Measurements from ENCODE around the gene ACRBP. TPM values are rescaled to one million over a fixed set of nuclear protein-coding genes. Genes with fewer than 3 reads are reported as not detected.

ACRBP gene
- total RNA-seq, 1 donor from 2014 or later: 1.6 TPM

DNA sequence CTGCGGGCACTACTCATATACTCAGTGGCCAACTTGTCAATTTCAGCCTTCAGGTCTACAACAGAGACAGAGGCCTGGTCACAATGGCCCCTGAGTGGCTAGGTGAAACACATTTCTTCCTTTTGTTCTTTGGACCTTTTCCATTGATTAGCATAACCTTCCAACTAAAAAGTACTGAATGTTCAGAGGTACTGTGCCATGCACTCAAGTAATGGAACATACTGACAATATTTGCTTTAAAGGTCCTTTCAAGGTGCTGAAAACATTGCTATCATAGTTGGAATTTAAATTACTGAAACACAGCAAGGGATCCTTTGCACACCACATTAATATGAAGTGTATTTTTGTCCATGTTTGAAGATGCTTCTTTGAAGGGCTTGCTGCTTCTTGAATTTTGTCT lies 6.1 kb upstream of the ACRBP start:
- DNase-seq (ENCODE audit: low spot score): no peak
- intact Hi-C loops (cut with DNase I): no loop called here

DNA sequence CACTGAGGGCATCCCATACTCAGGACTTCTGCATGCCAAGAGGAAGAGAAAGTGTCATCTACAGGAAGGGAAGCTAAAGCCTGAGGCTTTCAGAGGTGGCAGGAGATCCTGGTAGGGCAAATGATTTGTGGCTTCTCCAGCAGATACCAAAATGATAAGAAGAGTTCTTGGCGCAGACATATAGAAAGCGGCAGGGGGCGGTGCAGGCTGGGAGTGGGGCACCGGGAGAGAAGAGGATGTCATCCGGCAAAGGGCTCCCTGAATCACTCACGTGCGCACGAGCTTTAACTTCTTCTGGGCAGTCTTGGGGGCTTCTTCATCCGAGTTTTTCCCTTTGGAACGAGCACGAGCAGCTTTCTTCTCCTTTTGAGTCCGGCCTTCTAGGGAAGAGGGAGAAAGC lies 5.2 kb upstream of the ACRBP start:
- no peak for DNase-seq (ENCODE audit: low spot score)
- intact Hi-C loops (cut with DNase I): no loop called here

- DNase-seq (ENCODE audit: low spot score): no peak
- intact Hi-C loops (cut with DNase I): no loop called here
Measured at GRCh38 chr12:6650832-6651231, 3.6 kb upstream of the ACRBP start.

GRCh38 chr12:6646276-6647082 lies 753 bp downstream of the ACRBP start:
- intact Hi-C loops (cut with DNase I): no loop called here
- DNase-seq (ENCODE audit: low spot score): no peak

DNA sequence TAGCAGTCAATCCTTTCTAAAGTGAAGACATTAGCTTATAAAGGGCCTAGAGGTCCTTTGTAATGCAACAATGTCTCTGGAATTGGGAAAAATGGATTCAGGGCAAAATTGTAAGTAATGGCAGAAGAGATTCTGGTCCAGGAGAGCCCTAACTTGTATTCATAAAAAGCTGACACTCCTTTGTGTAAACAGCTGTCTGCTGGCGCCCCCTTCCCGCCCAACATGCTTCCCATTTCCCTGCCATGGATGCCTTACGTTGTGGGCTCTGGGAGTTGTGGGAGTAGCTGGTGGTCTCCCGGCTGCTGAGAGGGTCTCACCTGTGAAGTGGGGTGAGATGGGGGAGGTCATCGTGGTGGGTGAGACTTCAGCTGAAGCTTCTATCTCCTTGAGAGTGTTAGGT lies 2.3 kb downstream of the ACRBP start:
- no peak for DNase-seq (ENCODE audit: low spot score)
- intact Hi-C loops (cut with DNase I): no loop called here

- DNase-seq (ENCODE audit: low spot score): no peak
- intact Hi-C loops (cut with DNase I): no loop called here
Measured at GRCh38 chr12:6644257-6644596, 3.0 kb downstream of the ACRBP start.

DNA sequence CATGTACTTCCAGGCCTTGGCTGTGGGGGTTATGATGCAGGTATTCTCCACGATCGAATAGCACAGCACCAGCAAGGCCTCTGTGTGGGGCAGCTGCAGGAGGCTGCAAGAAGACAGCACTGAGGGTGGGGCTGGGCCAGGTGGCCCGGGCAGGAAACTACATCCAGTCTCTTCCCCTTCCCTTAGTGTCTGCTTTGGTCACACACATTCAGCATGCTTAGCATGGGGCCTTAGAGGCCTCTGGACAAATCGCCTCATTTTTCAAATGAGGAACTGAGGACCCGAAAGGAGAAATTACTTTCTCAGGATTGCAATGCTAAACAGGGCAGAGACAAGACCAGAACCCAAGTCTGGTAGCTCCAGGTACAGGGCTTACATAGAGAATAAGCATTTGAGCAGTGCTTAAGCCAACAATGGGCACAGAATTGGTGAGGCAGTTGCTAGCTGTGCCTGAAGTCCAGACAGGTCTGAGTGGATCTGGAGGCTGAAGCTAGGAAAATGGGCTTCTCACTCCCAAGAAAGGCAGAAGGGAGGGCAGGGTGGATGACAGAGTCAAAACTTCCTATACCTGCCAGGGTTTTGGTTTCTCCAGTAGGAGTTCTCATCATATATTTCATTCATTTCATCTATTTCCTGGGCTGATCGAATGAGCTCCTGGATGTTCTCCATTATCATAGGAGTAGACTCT lies 3.5 kb downstream of the ACRBP start:
- DNase-seq (ENCODE audit: low spot score): no peak
- intact Hi-C loops (cut with DNase I): no loop called here

DNA sequence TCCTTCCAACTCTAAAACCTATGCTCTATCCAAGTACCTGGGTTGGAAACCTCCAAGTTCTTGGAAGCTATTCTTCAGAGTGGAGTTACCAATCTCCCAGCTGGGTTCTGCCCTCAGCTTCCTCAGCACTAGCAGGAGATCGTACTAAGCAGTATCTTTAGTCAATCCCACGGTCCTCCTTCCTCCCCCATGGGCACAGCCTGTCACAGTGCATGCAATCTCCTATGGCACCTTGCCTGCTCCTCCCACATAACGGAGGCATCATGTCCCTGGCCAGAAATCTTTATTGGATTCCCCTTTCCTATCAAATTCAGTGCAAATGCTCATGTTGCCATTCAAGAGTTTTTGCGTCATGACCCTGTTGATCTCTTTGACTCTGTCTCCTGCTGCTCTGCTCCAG lies 6.1 kb downstream of the ACRBP start:
- DNase-seq (ENCODE audit: low spot score): no peak
- intact Hi-C loops (cut with DNase I): no loop called here

GRCh38 chr12:6640497-6640896 lies 6.7 kb downstream of the ACRBP start:
- intact Hi-C loops (cut with DNase I): no loop called here
- no peak for DNase-seq (ENCODE audit: low spot score)

DNA sequence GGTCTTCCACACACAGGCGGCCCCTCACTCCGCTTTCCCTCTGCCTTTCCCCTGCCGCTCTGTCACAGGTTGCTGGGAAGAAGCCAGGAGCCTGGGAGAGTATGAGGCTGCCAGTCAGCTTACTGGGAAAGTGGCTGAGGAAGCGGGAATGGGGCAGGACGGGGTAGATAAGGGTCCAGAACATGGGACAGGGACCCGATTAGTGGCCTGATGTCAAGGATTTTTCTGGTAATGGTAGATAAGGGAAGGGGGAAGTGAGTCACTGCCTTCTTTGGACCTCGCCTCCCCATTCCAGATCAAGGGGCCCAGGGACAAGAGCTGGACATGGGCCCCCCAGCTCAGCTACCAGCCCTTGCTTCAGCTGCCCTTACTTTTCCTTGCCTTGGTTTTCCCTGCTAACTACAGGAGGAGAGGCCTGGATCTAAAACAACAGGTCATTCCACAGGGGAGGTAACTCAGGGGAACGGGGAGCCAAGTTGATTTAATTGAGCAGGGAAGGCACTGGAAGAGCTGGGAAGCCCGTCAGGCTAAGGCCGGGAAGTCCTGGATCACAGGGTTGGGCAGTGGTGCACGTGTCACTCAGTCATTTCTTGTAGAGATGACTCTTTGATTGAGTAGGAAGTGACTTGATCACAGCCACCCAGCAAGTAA lies 8.0 kb downstream of the ACRBP start:
- intact Hi-C loops (cut with DNase I): no loop called here
- DNase-seq (ENCODE audit: low spot score): no peak

GRCh38 chr12:6638305-6638704 lies 8.9 kb downstream of the ACRBP start:
- intact Hi-C loops (cut with DNase I): no loop called here
- DNase-seq (ENCODE audit: low spot score): no peak

DNA sequence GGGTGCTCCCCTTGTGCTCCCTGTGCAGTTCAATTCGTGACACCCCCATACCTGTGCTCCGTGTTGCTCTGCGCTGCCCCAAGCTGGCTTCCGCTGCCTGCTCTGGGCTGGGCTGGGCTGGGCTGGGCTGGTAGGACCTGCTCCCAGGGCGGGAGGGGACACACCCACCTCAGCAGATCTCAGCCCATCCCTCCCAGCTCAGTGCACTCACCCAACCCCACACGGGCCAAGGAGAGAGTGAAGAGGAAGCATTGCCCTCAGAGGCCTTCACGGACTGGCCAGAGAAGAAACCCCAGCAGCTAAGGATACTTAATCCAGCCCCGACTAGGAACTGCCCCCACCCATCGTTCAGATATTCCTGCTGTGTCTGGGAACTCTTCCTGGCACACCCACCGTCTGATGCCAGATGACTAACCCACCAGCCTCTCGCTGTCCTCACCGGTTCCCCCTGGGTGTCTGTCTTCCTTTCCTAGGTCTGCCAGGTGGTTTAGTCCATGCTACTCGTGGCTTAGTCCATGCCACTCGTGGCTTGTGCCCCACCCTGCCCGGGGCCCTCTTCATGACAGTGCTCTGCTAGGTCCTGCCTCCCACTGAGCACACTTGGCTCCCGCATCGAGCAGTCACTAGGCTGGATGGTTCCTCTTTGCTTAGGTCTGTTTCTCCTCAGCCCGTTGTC lies 11.2 kb downstream of the ACRBP start, which contains the start of gene LPAR5:
LPAR5 (minus strand) TSS at position 104 of the 676 bp plus-strand sequence. CDS start 14,711 bp downstream, outside the sequence.
- intact Hi-C loops (cut with DNase I): no loop called here

GRCh38 chr12:6635375-6635855 lies 11.8 kb downstream of the ACRBP start:
- intact Hi-C loops (cut with DNase I): no loop called here
- no peak for DNase-seq (ENCODE audit: low spot score)

More for the DNA sequence above, 11.2 kb downstream of the ACRBP start, which contains the start of gene LPAR5:
- no peak for DNase-seq (ENCODE audit: low spot score)

- intact Hi-C loops (cut with DNase I): no loop called here
- DNase-seq (ENCODE audit: low spot score): no peak
Measured at GRCh38 chr12:6632026-6632983, 14.9 kb downstream of the ACRBP start.

GRCh38 chr12:6631549-6631961 lies 15.7 kb downstream of the ACRBP start:
- DNase-seq (ENCODE audit: low spot score): no peak
- intact Hi-C loops (cut with DNase I): no loop called here

DNA sequence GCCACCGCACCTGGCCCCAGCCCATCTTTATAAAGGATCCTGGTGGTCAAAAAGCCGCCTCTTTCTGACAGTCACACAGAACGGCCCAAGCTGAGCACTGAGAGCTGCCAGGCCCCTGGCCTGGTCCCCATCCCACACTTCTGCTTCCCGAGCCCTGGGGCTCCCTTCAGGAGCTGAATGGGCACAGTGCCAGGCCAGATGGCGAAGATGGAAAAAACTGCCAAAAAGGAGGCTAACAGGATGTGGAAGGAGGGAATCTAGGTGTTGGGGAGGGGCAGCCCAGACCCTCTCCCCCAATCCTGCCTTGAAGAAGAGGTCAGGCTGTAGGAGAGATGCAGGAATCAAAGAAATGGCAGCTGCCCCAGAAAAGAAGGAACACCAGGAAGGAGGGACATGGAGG lies 16.5 kb downstream of the ACRBP start:
- intact Hi-C loops (cut with DNase I): no loop called here
- DNase-seq (ENCODE audit: low spot score): no peak

GRCh38 chr12:6627616-6628015 lies 19.6 kb downstream of the ACRBP start:
- intact Hi-C loops (cut with DNase I): no loop called here
- no peak for DNase-seq (ENCODE audit: low spot score)

GRCh38 chr12:6626654-6627283 lies 20.5 kb downstream of the ACRBP start:
- DNase-seq (ENCODE audit: low spot score): no peak
- intact Hi-C loops (cut with DNase I): no loop called here

All from cardiac septum (tissue), 1 donor.